Stimulated activated CD8-positive, alpha-beta memory T cell treated with anti-CD3 and anti-CD28 coated beads, Interleukin-12 subunit alpha, Interleukin-12 subunit beta, amount 100 ng/mL, for 1 hour (primary cell): ENCODE data around the gene SERP1.
"Not testable (repeated sequence)": the region's sequence is repeated elsewhere in the genome, so short reads cannot be mapped to it uniquely, and the experiment has no call there.

Source experiments
- DNase-seq: peaks from one replicate; pipeline ENCODE4 v3.0.0-alpha.2; 2020; ENCODE audit warnings: low read depth

SERP1 gene

DNA sequence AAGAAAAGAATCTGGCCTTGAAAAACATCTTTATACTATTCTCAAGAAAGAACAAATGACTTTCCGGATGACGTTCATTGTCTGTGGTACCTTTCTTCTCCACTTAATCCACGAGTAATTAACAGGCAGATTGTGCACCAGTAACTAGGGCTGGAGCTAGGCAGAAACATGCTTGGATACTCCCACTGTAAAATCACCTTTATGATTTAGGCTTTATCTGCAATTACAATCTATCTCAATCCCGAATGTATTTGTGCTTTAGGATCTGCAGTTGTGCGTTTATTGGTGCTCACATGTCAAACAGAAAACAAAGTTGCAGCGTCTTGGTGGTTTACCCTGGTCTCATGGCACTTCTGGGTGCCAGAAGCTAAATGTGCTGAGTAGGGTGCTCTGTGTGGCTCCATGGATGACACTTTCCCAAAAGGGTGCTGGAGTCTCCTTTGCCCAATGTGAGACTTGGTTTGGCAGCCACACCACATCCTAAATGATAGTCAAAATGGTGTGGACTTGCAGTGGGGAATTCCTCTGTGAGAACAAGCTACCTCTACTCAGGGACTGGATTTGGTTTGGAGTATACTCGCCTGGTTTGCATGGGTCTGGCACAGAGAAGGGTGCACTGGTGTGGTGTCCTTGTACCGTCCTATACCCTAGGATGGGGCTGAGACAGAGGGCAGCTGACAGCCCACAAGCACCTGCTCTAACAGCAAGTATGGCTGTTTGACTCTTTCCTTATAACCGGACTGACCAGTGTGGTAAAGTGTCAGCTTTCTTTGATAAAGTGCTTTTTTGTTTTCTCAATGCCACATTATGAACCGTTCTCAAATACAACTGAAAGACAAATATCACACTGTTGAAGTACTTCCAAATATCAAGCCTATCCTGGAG lies 7.7 kb downstream of the SERP1 start:
- no peak for DNase-seq

DNA sequence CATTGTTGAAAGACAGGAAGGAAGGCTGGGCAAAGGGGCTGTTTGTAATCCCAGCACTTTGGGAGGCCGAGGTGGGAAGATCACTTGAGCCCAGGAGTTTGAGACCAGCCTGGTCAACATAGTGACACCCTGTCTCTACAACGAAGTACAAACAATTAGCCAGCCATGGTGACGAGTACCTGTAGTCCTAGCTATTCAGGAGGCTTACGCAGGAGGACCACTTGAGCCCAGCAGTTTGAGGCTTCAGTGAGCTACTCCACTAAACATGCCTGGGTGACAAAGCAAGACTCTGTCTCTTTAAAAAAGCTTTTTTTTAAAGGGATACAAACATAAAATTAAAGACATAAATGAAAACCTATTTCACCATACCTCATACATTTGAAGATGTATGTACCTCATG lies 11.1 kb downstream of the SERP1 start:
- DNase-seq = no peak

DNA sequence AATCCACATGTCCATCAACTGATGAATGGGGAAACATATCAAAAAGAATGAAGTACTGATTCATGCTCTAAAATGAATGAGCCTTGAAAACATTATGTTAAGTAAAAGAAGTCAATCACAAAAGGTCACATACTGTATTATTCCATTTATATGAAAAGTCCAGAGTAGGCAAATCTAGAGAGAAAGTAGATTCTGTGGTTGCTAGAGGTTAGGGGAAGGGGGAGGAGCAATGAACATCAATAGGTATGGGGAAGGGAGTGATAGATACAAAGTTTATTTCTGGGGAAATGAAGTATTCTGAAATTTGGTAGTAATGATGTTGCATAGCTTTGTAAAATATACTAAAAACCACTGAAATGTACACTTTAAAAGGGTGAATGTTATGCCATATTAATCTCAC lies 14.5 kb downstream of the SERP1 start:
- DNase-seq = no peak

DNA sequence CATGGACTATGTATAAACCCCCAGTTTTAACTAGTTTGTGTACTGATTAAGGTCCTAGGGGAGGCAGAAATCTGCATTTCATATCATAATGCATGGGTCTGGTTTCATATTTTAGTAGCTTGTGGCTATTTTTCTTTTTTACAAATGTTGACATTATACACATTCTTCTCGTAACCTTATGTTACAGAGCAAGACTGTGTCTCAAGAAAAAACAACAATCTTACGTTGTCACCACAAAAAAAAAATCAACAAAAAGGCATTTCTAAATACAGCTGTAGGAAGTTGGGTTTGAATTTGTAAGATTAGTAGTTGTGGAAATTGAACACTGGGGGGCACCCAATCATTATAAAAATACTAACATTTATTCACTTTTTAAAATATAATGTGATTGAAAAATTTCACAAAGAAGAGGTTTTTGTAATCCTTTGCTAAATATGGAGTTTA lies 17.9 kb downstream of the SERP1 start:
- DNase-seq = no peak

DNA sequence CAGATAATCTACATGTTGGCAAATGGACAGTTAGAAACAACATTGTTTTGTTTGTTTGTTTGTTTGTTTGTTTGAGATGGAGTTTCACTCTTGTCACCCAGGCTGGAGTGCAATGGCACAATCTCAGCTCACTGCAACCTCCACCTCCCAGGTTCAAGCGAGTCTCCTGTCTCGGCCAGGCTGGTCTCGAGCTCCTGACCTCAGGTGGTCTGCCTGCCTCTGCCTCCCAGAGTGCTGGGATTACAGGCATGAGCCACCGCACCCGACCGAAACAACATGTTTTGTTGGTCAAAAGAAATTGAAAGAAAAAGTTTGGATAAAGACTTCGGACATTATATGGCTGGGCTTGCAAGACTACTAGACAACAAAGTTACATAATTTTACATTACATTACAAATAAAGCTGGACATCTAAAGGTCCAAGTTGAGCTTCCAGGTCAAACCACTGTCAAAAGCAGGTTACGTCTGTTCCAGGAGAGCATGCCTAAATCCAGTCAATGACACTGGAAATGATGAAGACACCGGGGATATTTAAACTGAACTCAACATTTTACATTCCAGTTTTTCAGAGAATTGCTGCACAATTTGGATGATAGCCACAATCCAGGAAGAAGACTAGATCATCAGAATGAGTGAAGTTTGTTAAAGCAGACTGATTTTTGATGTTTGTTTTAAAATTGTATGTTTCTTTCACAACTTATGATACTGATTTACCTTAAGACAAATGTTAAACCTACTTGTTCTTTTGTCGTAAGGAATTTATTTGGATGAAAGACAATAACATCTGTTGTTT lies 18.6 kb downstream of the SERP1 start:
- DNase-seq = no peak

DNA sequence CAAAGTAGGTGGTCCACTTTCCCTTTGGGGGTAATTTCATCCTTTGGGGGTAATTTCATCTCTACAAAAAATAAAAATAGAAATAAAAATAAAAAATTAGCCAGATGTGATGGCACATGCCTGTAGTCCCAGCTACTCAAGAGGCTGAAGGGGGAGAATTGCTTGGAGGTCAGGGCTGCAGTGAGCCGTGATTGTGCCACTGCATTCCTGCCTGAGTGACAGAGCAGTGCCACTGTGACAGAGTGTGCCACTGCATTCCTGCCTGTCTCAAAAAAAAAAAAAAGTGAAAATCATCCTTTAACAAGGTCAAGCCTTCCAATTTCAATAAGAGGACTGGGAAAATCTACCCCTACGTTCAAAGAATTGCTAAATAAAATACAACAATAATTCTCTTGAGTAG lies 22.8 kb downstream of the SERP1 start:
- no peak for DNase-seq

DNA sequence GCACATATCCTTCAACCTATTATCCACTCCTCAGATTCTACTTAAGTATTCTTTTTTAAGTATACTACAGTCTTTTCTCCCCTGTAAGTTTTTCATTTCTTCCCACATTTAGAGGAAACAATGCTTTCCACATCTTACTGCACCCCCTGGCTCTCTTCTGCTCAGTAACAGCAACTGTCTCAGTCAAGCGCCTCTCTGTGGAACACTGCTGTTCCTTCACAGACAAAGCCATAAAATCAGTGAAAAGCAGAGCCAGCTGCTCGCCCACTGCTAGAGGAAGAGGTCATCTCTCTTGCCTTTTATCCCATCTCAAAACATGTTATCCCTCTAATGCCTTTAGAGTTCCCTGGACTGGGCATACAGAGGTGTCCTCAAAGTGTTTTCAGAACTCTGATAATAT lies 24.8 kb downstream of the SERP1 start:
- no peak for DNase-seq

DNA sequence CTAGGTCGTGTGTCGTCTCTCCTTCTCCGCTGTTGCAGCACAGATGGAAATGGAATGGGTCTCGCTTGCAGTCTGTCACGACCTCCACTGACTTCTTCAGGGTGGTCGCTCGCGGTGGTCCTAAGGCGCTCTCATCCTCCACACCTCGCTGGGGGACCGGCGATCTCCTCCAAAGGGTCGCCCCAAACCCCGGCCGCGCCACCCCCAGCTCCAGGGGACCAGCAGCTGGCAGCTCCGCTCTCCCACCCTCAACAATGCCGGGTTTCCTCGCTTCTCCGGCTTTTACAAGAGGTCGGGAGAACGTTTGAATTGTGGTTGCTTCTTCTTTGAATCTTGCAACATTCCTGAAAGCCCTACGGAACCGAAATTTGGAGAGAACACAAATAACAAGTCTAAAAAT lies 25.9 kb downstream of the SERP1 start:
- DNase-seq = no peak

DNA sequence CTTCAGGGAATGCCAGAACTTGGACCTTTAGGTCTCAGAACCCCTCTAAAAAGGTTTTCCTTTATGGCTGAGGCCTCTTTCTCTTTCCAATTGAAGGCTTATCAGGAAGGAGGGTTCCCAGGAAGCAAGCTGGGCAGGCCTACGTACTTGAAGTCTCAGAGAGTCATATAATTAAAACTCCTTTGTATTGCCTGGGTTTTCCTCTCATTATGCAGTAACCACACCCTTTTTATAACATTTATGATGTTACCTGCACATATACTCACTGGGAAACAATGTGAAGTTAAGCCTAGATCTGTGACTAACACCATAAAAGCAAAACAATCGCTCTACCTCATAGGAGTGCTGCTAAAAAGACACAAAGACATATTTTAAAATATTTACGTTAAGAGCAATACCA lies 27.3 kb downstream of the SERP1 start:
- no peak for DNase-seq

DNA sequence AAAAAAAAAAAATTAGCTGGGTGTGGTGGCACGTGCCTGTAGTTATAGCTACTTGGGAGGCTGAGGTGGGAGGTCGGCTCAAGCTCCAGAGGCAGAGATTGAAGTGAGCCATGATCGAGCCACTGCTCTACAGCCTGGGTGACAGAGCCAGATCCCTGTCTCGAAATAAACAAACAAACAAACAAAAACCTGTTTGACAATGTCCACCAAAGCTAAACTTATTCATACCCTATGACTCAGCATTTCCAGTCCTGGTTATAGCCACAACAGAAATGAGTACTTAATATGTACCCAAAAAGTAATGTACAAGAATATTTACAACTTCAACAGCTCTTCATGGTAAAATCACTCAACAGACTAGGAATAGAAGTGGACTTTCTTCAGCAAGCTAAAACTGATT lies 31.1 kb downstream of the SERP1 start:
- DNase-seq = no peak

DNA sequence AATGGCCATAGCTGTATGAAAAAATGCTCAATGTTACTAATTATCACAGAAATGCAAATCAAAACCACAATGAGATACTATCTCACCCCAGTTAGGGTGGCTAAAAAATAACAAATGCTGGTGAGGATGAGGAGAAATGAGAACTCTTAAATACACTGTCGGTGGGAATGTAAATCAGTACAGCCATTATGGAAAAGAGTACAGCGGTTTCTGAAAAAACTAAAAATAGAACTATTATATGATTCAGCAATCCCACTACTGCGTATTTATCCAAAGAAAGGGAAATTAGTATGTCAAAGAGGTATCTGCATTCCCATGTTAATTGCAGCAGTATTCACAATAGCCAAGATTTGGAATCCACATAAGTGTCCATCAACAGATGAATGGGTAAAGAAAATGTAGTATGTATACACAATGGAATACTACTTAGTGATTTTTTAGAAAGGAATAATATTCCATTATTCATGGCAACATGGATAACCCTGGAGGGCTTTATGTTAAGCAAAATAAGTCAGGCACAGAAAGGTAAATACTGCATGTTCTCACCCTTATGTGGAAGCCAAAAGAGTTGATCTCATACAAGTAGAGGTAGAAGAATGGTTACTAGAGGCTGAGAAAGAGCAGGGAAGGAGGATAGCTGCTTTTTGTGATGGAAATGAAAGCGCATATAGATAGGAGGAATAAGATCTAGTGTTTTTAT lies 35.0 kb downstream of the SERP1 start:
- no peak for DNase-seq

DNA sequence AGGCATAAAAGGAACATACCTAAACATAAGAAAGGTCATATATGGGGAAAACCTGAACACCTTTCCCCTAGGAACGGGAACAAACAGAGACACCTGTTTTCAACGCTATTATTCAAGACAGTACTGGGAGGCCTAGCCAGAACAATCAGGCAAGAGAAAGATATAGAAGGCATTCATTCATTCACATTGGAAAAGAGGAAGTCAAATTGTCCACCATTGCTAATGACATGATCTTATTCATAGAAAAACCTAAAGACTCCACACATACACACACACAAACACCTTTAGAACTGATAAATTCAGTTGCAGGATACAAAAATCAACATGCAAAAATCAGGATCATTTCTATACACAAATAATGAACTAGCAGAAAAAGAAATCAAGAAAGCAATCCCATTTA lies 36.5 kb downstream of the SERP1 start:
- DNase-seq = no peak

DNA sequence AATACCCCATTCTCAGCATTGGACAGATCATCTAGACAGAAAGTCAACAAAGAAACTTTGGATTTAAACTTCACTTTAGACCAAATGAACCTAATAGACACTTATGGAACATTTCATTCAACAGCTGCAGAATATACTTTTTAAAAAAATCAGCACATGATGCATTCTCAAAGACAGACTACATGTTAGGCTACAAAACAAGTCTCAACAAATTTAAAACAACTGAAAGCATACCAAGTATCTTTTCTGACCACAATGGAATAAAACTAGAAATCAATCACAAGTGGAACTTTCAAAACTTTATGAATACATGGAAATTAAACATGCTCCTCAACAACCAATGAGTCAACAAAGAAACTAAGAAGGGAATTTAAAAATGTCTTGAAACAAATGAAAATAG lies 37.9 kb downstream of the SERP1 start:
- DNase-seq = no peak

DNA sequence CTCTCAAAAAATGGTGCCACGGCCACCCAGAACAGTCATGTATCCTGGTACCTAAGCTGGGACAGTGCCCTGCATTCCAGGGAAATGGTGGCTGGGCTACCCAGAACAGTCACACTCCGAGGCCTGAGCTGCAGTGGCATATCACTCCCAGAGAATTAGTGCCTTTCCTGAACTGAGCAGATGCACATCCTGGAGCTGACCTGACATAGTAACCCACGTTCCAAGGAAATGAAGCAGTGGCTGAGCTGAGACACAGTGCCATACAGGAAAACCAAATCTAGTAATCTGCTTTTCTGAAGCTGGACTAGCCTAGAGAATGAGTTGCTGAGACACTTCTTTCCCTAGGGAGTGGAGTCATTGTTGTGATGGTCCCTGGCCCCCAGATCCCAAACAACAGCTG lies 41.8 kb downstream of the SERP1 start:
- no peak for DNase-seq

DNA sequence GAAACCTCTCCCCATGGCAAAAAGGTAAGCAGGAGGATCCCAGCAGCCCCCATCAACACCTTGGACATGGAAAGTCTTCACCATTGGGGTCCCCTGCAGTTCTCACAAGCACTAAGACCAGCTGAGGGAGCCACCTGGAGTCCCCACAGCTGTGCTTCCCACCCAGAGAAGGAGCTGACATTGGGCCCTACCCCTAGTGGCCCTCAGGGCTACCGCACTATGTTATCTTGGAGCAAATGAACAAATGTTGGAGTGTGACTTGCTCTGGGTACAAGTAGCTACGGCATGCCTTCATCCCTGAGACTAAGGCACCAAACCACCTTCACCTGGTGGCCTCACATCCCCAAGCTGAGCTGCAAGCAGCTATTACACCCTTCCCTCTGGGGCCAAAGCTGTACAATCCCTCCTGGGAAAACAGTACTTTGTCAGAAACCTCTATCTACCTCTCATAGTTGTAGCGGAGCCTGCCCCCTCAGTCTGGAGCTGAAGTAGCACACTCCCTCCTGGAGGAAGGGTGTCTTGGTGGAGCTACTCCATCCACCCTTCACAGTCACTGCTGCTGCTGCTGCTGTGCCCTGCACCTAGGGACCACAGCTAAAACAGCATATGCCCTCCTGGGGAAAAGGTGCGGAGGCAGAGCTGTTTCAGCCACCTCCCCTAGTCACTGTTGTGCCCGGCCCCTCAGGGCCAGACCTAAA lies 42.7 kb downstream of the SERP1 start:
- no peak for DNase-seq

DNA sequence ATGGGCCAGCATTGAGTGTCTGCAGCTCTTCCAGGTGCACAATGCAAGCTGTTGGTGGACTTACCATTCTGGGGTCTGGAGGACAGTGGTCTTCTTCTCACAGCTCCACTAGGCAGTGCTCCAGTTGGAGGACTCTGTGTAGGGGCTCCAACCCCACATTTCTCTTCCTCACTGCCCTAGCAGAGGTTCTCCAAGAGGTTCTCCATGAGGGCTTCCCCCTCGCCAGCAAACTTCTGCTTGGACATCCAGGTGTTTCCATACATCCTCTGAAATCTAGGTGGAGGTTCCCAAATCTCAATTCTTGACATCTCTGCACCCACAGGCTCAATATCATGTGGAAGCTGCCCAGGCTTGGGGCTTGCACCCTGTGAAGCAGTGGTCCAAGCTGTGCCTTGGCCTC lies 45.3 kb downstream of the SERP1 start:
- not testable (repeated sequence) for DNase-seq

DNA sequence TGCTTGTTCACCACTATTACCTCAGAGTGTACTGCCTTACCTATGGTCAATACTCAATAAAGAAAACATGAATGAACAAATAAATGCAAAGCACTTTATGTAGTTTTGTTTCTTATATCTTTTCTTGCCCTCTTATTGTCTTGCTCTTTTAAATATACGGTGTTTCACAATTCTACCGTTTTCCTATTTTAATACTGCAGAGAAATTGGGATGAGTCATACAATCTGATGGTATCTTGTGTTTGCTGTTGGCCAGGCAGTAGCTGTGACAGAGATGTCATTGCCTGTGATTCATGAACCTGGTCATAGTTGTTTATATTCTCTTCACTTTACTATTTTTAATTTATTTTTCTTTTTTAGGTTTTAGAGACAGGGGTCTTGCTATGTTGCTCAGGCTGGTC lies 48.3 kb downstream of the SERP1 start:
- DNase-seq = no peak

DNA sequence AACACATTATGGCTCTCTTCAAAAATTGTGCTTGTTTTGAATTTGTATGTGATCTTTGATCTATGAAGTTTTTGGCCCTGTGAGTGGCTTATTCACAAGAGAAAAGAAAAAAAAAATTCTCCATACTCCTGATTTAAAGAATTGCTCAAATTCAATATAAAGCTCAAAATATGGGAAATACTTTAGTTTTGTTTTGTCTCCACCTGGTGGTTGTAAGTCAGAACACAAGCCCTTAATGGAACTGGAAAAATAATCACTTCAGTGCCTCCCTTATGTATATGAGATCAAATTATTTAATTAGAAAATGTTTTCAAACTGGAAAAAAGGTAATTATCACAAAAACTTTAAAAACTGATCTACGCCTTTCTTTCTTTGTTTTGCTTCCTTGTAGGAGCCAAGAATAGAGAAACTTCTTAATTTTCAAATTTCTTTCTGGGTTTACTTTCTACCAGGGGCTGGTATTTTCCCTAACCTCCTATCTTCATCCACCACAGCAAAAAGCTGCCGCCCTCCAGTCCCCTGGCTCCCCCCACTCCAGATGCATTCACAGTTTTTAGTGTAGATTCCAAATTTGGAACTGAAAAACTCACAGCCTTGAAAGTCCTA lies 50.6 kb downstream of the SERP1 start:
- DNase-seq = no peak

DNA sequence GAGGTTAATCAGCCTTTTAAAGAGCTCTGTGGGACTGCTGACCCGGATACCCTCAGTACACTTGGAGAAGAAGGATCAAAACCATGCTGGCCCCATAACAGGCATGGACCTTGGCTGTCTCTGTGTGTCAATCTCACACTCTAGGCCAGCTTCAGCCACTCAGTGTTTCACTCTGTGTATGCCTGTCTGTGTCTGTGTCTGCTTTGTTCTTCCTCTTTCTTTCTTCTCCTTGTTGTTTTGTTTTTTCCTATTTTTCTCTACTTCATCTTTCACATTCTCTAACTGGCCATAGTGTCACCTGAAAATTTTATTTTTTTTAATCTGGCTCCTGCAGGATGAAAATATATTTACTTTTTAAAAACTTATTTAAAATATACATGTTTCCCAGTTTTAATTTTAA lies 51.1 kb downstream of the SERP1 start:
- DNase-seq = no peak

DNA sequence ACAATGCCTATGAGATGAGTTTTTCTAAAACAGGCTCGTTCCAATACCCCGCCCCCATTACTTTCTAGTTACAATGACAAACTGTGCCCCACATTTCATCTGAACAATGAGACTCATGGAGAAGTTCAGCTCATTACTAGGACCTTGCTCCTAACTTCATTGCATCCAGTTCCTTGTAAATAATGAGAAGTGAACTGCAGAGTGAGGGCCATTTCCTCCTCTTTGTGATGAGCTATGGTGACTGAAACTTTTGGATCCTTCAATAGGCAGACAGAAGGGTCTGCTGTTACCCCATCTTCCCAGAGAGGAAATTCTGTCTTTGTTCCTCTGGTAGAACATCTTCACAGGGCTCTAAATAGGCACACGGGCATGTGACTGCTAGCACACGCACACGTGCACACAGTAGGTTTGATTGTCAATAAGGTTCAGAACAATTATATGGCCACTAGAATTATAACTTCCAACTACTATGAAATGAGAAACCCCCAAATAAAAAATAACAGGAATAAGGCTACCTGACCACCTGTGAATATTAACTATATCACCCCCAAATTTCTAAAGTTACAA lies 51.8 kb downstream of the SERP1 start:
- no peak for DNase-seq
